GM12874 (cell line): ENCODE measurements around the gene RGL4.

Experiments used
- CTCF ChIP-seq: IDR thresholded peaks from 2 replicates; pipeline ENCODE4 v1.5.1; 2011; ENCODE audit warnings: low read depth, mild to moderate bottlenecking, control low read depth, low read length, moderate library complexity; ENCODE audit not compliant: insufficient read depth

The RGL4 gene

GRCh38 chr22:23695141-23695540 lies 4.3 kb downstream of the RGL4 start:
- no peak for TF ChIP-seq CTCF

GRCh38 chr22:23695571-23696325 lies 4.9 kb downstream of the RGL4 start:
- no peak for TF ChIP-seq CTCF

GRCh38 chr22:23696326-23696851 lies 5.6 kb downstream of the RGL4 start:
- TF ChIP-seq CTCF, result no peak

GRCh38 chr22:23697031-23697970 lies 6.5 kb downstream of the RGL4 start:
- no peak for TF ChIP-seq CTCF

GRCh38 chr22:23698094-23698493 lies 7.3 kb downstream of the RGL4 start:
- TF ChIP-seq CTCF, result no peak

- no peak for TF ChIP-seq CTCF
Observed at GRCh38 chr22:23698673-23699235, 7.9 kb downstream of the RGL4 start.

- TF ChIP-seq CTCF, result no peak
Observed at GRCh38 chr22:23700706-23701105, 9.9 kb downstream of the RGL4 start.
